Measurements from ENCODE around the gene DERL3. TPM values are rescaled to one million over a fixed set of nuclear protein-coding genes. Genes with fewer than 3 reads are reported as not detected.

The DERL3 gene
- total RNA-seq, 1 experiment from 2014 or later: 9.8 TPM

DNA sequence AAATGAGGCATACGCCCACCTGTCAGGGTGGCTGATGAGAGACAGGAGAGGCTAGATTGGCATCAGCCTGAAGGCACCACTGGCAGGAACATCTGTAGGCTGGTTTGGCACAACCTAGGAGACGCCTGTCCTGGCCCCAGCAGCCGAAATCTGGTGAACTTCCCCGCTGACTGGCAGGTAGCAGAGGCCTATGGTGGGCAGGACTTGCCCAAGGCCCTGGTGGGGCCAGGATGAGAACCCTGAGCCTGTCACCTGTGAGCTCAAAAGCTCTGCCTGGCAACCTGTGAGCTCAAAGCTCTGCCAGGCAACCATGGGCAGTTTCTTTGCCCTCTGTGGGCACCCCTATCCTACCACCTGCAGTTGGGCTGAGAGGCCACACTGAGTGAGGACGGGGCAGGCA lies 2.5 kb downstream of the DERL3 start:
- H3K9ac ChIP-seq (ENCODE audit: extremely low read depth, insufficient read length, low read length): no peak overlapping the region
- H3K4me1 Mint-ChIP-seq: peaks cover 14 to 21% of the 10 kb centered on the region in 2 experiments
- H3K23ac ChIP-seq (ENCODE audit: insufficient read length, low read depth, low read length): no peak overlapping the region
- no peak overlapping the region for H3K27ac ChIP-seq (ENCODE audit: insufficient read length, low read depth, low read length)
- WGBS (ENCODE audit: extremely low coverage, insufficient read length, low lambda C conversion rate): no CpG with 5 or more reads among the region's 5 CpGs
- peak overlapping the region in 1 of 2 experiments; percentile 48; a peak in 2 of 5 replicates for H3K4me3 Mint-ChIP-seq
- no peak overlapping the region for H4K8ac ChIP-seq (replicated peaks; ENCODE audit: insufficient read length, low read depth, low read length)
- H3T11ph ChIP-seq (ENCODE audit: low read length): no peak overlapping the region
- H3K4me2 ChIP-seq (ENCODE audit: insufficient read depth, insufficient read length, low read length): no peak overlapping the region
- H4K5ac ChIP-seq (ENCODE audit: insufficient read length, low read depth, low read length): no peak overlapping the region
- H3K79me2 ChIP-seq (ENCODE audit: insufficient read depth, low read length): no peaks in the 10 kb centered on the region
- H3K27me3 Mint-ChIP-seq (ENCODE audit: low read depth): peaks cover 21% of the 10 kb centered on the region
- no peak overlapping the region for H2BK5ac ChIP-seq (ENCODE audit: insufficient read length, low read length)
- H4K20me1 ChIP-seq (ENCODE audit: control insufficient read depth, insufficient read depth, insufficient read length): no peaks in the 10 kb centered on the region
- H2BK120ac ChIP-seq (ENCODE audit: low read depth, low read length, poor library complexity, severe bottlenecking): no peak overlapping the region
- H2BK20ac ChIP-seq (ENCODE audit: low read depth, low read length, poor library complexity, severe bottlenecking): no peak overlapping the region
- no peaks in the 10 kb centered on the region for H3K9me3 ChIP-seq (ENCODE audit: control insufficient read depth, low read depth, low read length)
- H3K18ac ChIP-seq (ENCODE audit: insufficient read length, low read depth, low read length): no peak overlapping the region
- H3K56ac ChIP-seq (ENCODE audit: insufficient read length, low read depth, low read length): no peak overlapping the region
- no peak overlapping the region for H3K14ac ChIP-seq (ENCODE audit: insufficient read depth, low read length)
- TF ChIP-seq, protein P1, sequence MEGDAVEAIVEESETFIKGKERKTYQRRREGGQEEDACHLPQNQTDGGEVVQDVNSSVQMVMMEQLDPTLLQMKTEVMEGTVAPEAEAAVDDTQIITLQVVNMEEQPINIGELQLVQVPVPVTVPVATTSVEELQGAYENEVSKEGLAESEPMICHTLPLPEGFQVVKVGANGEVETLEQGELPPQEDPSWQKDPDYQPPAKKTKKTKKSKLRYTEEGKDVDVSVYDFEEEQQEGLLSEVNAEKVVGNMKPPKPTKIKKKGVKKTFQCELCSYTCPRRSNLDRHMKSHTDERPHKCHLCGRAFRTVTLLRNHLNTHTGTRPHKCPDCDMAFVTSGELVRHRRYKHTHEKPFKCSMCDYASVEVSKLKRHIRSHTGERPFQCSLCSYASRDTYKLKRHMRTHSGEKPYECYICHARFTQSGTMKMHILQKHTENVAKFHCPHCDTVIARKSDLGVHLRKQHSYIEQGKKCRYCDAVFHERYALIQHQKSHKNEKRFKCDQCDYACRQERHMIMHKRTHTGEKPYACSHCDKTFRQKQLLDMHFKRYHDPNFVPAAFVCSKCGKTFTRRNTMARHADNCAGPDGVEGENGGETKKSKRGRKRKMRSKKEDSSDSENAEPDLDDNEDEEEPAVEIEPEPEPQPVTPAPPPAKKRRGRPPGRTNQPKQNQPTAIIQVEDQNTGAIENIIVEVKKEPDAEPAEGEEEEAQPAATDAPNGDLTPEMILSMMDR (conservative IDR thresholded peaks at IDR 0.05): no peak
- H4K91ac ChIP-seq (ENCODE audit: insufficient read length, low read depth, low read length): no peak overlapping the region
- H3K79me1 ChIP-seq (ENCODE audit: insufficient read depth, low read depth, low read length, poor library complexity, severe bottlenecking): no peaks in the 10 kb centered on the region
- H3K27ac Mint-ChIP-seq: peak overlapping the region in 2 of 3 experiments; percentile 6 to 39; a peak in 2 of 7 replicates
- H3K4ac ChIP-seq (ENCODE audit: low read depth, low read length): no peak overlapping the region
- H2BK15ac ChIP-seq (ENCODE audit: low read depth, low read length): no peak overlapping the region
- no peaks in the 10 kb centered on the region; the same call in 1 of the 2 replicates for H3K27me3 ChIP-seq (ENCODE audit: insufficient read depth, low read length)
- H2AFZ ChIP-seq (ENCODE audit: low read length): no peak overlapping the region
- H3K23me2 ChIP-seq (ENCODE audit: insufficient read length, low read depth, low read length, poor library complexity, severe bottlenecking): peaks cover 6% of the 10 kb centered on the region
- H2BK12ac ChIP-seq (ENCODE audit: insufficient read length, low read depth, low read length): no peak overlapping the region
- H3K36me3 Mint-ChIP-seq (ENCODE audit: insufficient read depth in 1 of 3, low read depth in 3 of 3): peaks cover 6 to 15% (median 13%) of the 10 kb centered on the region in 3 experiments; a peak in 6 of 7 replicates
- H2AK5ac ChIP-seq (ENCODE audit: insufficient read length, low read length): no peak overlapping the region
- H3K9me3 Mint-ChIP-seq: peaks cover 0 to 3% of the 10 kb centered on the region in 2 experiments; a peak in 1 of 5 replicates
- DNase-seq: no peak
- H3K4me1 ChIP-seq (ENCODE audit: insufficient read depth, low read length): no peaks in the 10 kb centered on the region; the same call in 1 of the 2 replicates
